Urothelium cell line (cell line): ENCODE data around the gene KIF23.
A peak's percentile ranks its signal among the peaks of the same experiment; 100 is the strongest.
"Not testable (repeated sequence)": the region's sequence is repeated elsewhere in the genome, so short reads cannot be mapped to it uniquely, and the experiment has no call there.

ENCODE experiments used
- DNase-seq: peaks from one replicate; pipeline ENCODE4 v3.0.0; 2011; ENCODE audit warnings: low spot score, mixed read lengths
- FAIRE-seq: peaks from 2 replicates; lab custom pipeline; 2011; peaks lifted over from hg19 to GRCh38; lab: Jason Lieb, UNC

The KIF23 gene

GRCh38 chr15:69434238-69434637 is 20.1 kb downstream of the KIF23 start:
- FAIRE-seq (no peak), DNase-seq (no peak)

- no peak for DNase-seq
- no peak for FAIRE-seq
Observed at GRCh38 chr15:69434679-69435078, 20.5 kb downstream of the KIF23 start.

- DNase-seq = no peak
- no peak for FAIRE-seq
Observed at GRCh38 chr15:69435985-69436384, 21.8 kb downstream of the KIF23 start.

GRCh38 chr15:69436951-69437350 is 22.8 kb downstream of the KIF23 start:
- no peak for FAIRE-seq
- DNase-seq = no peak

- no peak for FAIRE-seq
- no peak for DNase-seq
Observed at GRCh38 chr15:69439623-69440022, 25.5 kb downstream of the KIF23 start.

- no peak for DNase-seq
- no peak for FAIRE-seq
Observed at GRCh38 chr15:69443032-69443611, 29.0 kb downstream of the KIF23 start.

GRCh38 chr15:69444686-69445085 is 30.5 kb downstream of the KIF23 start:
- FAIRE-seq = no peak
- DNase-seq = no peak

GRCh38 chr15:69446953-69447352 is 32.8 kb downstream of the KIF23 start:
- DNase-seq (no peak), FAIRE-seq (no peak)

- not testable (repeated sequence) for DNase-seq, FAIRE-seq
Observed at GRCh38 chr15:69450221-69450620, 36.1 kb downstream of the KIF23 start.

- DNase-seq (no peak), FAIRE-seq (no peak)
Observed at GRCh38 chr15:69450968-69451695, 37.0 kb downstream of the KIF23 start.

- no peak for DNase-seq
- no peak for FAIRE-seq
Observed at GRCh38 chr15:69451951-69452691, 38.0 kb downstream of the KIF23 start.

GRCh38 chr15:69452692-69453521 is 38.8 kb downstream of the KIF23 start, which contains the start of gene RPLP1:
Gene RPLP1 (plus strand): TSS chr15:69452818. CDS start chr15:69452949, 131 bp downstream.
- DNase-seq (peak; percentile 98), FAIRE-seq (peak; percentile 44)

- FAIRE-seq = no peak
- no peak for DNase-seq
Observed at GRCh38 chr15:69454953-69455352, 40.8 kb downstream of the KIF23 start.

GRCh38 chr15:69456208-69457166 is 42.3 kb downstream of the KIF23 start:
- FAIRE-seq (no peak), DNase-seq (no peak)

- no peak for FAIRE-seq
- DNase-seq = no peak
Observed at GRCh38 chr15:69457304-69458280, 43.4 kb downstream of the KIF23 start.

- FAIRE-seq (no peak), DNase-seq (no peak)
Observed at GRCh38 chr15:69459066-69459465, 44.9 kb downstream of the KIF23 start.

GRCh38 chr15:69460481-69460880 is 46.3 kb downstream of the KIF23 start:
- FAIRE-seq (no peak), DNase-seq (no peak)

GRCh38 chr15:69462030-69462492 is 47.9 kb downstream of the KIF23 start:
- DNase-seq (no peak), FAIRE-seq (no peak)
